ENCODE data around the gene KDM2B.
A peak's percentile ranks its signal among the peaks of the same experiment; 100 is the strongest.

The KDM2B gene

GRCh38 chr12:121483949-121484348 lies 96.9 kb downstream of the KDM2B start:
- Histone ChIP-seq H3K4me1 (ENCODE audit: control insufficient read depth, insufficient read depth, low read length) (peaks cover 3% of the 10 kb centered on the region), H3K9me3 (ENCODE audit: control insufficient read depth, low read length) (no peaks in the 10 kb centered on the region), H3K27me3 (ENCODE audit: control insufficient read depth, insufficient read depth, low read length, poor library complexity, severe bottlenecking) (no peaks in the 10 kb centered on the region), H3K4me3 (ENCODE audit: insufficient read depth, low read depth, low read length) (no peak overlapping the region), H3K36me3 (ENCODE audit: control insufficient read depth, insufficient read depth, low read length) (peaks cover 3% of the 10 kb centered on the region), H3K27ac (ENCODE audit: insufficient read depth, low read depth, low read length, poor library complexity, severe bottlenecking) (no peak overlapping the region)
- WGBS, 2 experiments: 77 to 85% methylated on average over 3 to 4 of the region's 4 CpGs

GRCh38 chr12:121476477-121476876 lies 104.3 kb downstream of the KDM2B start:
- H3K9me3 ChIP-seq (ENCODE audit: control insufficient read depth, low read length): no peaks in the 10 kb centered on the region
- WGBS, 2 experiments: 66 to 70% methylated on average over 3 of the region's 3 CpGs
- no peaks in the 10 kb centered on the region for H3K27me3 ChIP-seq (ENCODE audit: control insufficient read depth, insufficient read depth, low read length, poor library complexity, severe bottlenecking)
- H3K36me3 ChIP-seq (ENCODE audit: control insufficient read depth, insufficient read depth, low read length): no peaks in the 10 kb centered on the region
- H3K4me3 ChIP-seq (ENCODE audit: insufficient read depth, low read depth, low read length): no peak overlapping the region
- H3K4me1 ChIP-seq (ENCODE audit: control insufficient read depth, insufficient read depth, low read length): peaks cover 5% of the 10 kb centered on the region
- peak overlapping the region; percentile 16 for H3K27ac ChIP-seq (ENCODE audit: insufficient read depth, low read depth, low read length, poor library complexity, severe bottlenecking)

- H3K27ac ChIP-seq (ENCODE audit: insufficient read depth, low read depth, low read length, poor library complexity, severe bottlenecking): no peak overlapping the region
- no peaks in the 10 kb centered on the region for H3K27me3 ChIP-seq (ENCODE audit: control insufficient read depth, insufficient read depth, low read length, poor library complexity, severe bottlenecking)
- H3K4me3 ChIP-seq (ENCODE audit: insufficient read depth, low read depth, low read length): no peak overlapping the region
- 94 to 96% methylated on average over 2 of the region's 2 CpGs for WGBS, 2 experiments
- no peaks in the 10 kb centered on the region for H3K9me3 ChIP-seq (ENCODE audit: control insufficient read depth, low read length)
- peaks cover 5% of the 10 kb centered on the region for H3K4me1 ChIP-seq (ENCODE audit: control insufficient read depth, insufficient read depth, low read length)
- no peaks in the 10 kb centered on the region for H3K36me3 ChIP-seq (ENCODE audit: control insufficient read depth, insufficient read depth, low read length)
Observed at GRCh38 chr12:121475279-121475678, 105.5 kb downstream of the KDM2B start.

- 93 to 96% methylated on average over 4 to 5 of the region's 7 CpGs for WGBS, 2 experiments
- Histone ChIP-seq H3K27me3 (ENCODE audit: control insufficient read depth, insufficient read depth, low read length, poor library complexity, severe bottlenecking) (no peaks in the 10 kb centered on the region), H3K9me3 (ENCODE audit: control insufficient read depth, low read length) (no peaks in the 10 kb centered on the region), H3K27ac (ENCODE audit: insufficient read depth, low read depth, low read length, poor library complexity, severe bottlenecking) (no peak overlapping the region), H3K4me1 (ENCODE audit: control insufficient read depth, insufficient read depth, low read length) (peaks cover 5% of the 10 kb centered on the region), H3K36me3 (ENCODE audit: control insufficient read depth, insufficient read depth, low read length) (no peaks in the 10 kb centered on the region), H3K4me3 (ENCODE audit: insufficient read depth, low read depth, low read length) (no peak overlapping the region)
Observed at GRCh38 chr12:121472150-121472905, 108.5 kb downstream of the KDM2B start.

- no peaks in the 10 kb centered on the region for H3K9me3 ChIP-seq (ENCODE audit: control insufficient read depth, low read length)
- H3K27me3 ChIP-seq (ENCODE audit: control insufficient read depth, insufficient read depth, low read length, poor library complexity, severe bottlenecking): peaks cover 8% of the 10 kb centered on the region
- H3K27ac ChIP-seq (ENCODE audit: insufficient read depth, low read depth, low read length, poor library complexity, severe bottlenecking): no peak overlapping the region
- H3K36me3 ChIP-seq (ENCODE audit: control insufficient read depth, insufficient read depth, low read length): no peaks in the 10 kb centered on the region
- no peak overlapping the region for H3K4me3 ChIP-seq (ENCODE audit: insufficient read depth, low read depth, low read length)
- 89 to 95% methylated on average over 2 of the region's 2 CpGs for WGBS, 2 experiments
- no peaks in the 10 kb centered on the region for H3K4me1 ChIP-seq (ENCODE audit: control insufficient read depth, insufficient read depth, low read length)
Observed at GRCh38 chr12:121470751-121471150, 110.1 kb downstream of the KDM2B start.

- 78 to 83% methylated on average over 4 of the region's 4 CpGs for WGBS, 2 experiments
- H3K9me3 ChIP-seq (ENCODE audit: control insufficient read depth, low read length): no peaks in the 10 kb centered on the region
Observed at GRCh38 chr12:121468499-121468801, 112.4 kb downstream of the KDM2B start.

GRCh38 chr12:121467638-121468498 lies 113.0 kb downstream of the KDM2B start:
- Histone ChIP-seq H3K27me3 (ENCODE audit: control insufficient read depth, insufficient read depth, low read length, poor library complexity, severe bottlenecking) (peaks cover 10% of the 10 kb centered on the region), H3K4me1 (ENCODE audit: control insufficient read depth, insufficient read depth, low read length) (peaks cover 3% of the 10 kb centered on the region), H3K36me3 (ENCODE audit: control insufficient read depth, insufficient read depth, low read length) (no peaks in the 10 kb centered on the region), H3K4me3 (ENCODE audit: insufficient read depth, low read depth, low read length) (peak overlapping the region; percentile 45), H3K9me3 (ENCODE audit: control insufficient read depth, low read length) (no peaks in the 10 kb centered on the region), H3K27ac (ENCODE audit: insufficient read depth, low read depth, low read length, poor library complexity, severe bottlenecking) (no peak overlapping the region)
- WGBS, 2 experiments: 7 to 8% methylated on average over 48 of the region's 48 CpGs

More at GRCh38 chr12:121468499-121468801, 112.4 kb downstream of the KDM2B start:
- Histone ChIP-seq H3K4me3 (ENCODE audit: insufficient read depth, low read depth, low read length) (no peak overlapping the region), H3K4me1 (ENCODE audit: control insufficient read depth, insufficient read depth, low read length) (peaks cover 3% of the 10 kb centered on the region), H3K27ac (ENCODE audit: insufficient read depth, low read depth, low read length, poor library complexity, severe bottlenecking) (no peak overlapping the region), H3K36me3 (ENCODE audit: control insufficient read depth, insufficient read depth, low read length) (no peaks in the 10 kb centered on the region), H3K27me3 (ENCODE audit: control insufficient read depth, insufficient read depth, low read length, poor library complexity, severe bottlenecking) (peaks cover 10% of the 10 kb centered on the region)

GRCh38 chr12:121466794-121467637 lies 113.8 kb downstream of the KDM2B start:
- Histone ChIP-seq H3K9me3 (ENCODE audit: control insufficient read depth, low read length) (no peaks in the 10 kb centered on the region), H3K36me3 (ENCODE audit: control insufficient read depth, insufficient read depth, low read length) (no peaks in the 10 kb centered on the region), H3K4me1 (ENCODE audit: control insufficient read depth, insufficient read depth, low read length) (peaks cover 3% of the 10 kb centered on the region), H3K27me3 (ENCODE audit: control insufficient read depth, insufficient read depth, low read length, poor library complexity, severe bottlenecking) (peaks cover 10% of the 10 kb centered on the region), H3K27ac (ENCODE audit: insufficient read depth, low read depth, low read length, poor library complexity, severe bottlenecking) (no peak overlapping the region), H3K4me3 (ENCODE audit: insufficient read depth, low read depth, low read length) (peak overlapping the region; percentile 50)
- 0% methylated on average over 139 of the region's 139 CpGs for WGBS, 2 experiments

- 17 to 18% methylated on average over 70 of the region's 70 CpGs for WGBS, 2 experiments
- Histone ChIP-seq H3K4me1 (ENCODE audit: control insufficient read depth, insufficient read depth, low read length) (peaks cover 3% of the 10 kb centered on the region), H3K4me3 (ENCODE audit: insufficient read depth, low read depth, low read length) (peak overlapping the region; percentile 37), H3K36me3 (ENCODE audit: control insufficient read depth, insufficient read depth, low read length) (no peaks in the 10 kb centered on the region), H3K27ac (ENCODE audit: insufficient read depth, low read depth, low read length, poor library complexity, severe bottlenecking) (no peak overlapping the region), H3K9me3 (ENCODE audit: control insufficient read depth, low read length) (no peaks in the 10 kb centered on the region), H3K27me3 (ENCODE audit: control insufficient read depth, insufficient read depth, low read length, poor library complexity, severe bottlenecking) (peaks cover 10% of the 10 kb centered on the region)
Observed at GRCh38 chr12:121465921-121466793, 114.7 kb downstream of the KDM2B start.
